RWPE1 (cell line): Measurements from ENCODE around the gene PROM2.

Experiments used
- CTCF ChIA-PET: fragments of 350-600 bp; sonication (Branson Sonifier 250); formaldehyde crosslinking; extraction: SDS; loops from one replicate; lab custom pipeline; 2021; lab: Yijun Ruan, JAX
- POLR2A ChIA-PET: fragments of 400-600 bp; formaldehyde crosslinking; extraction: SDS; loops from one replicate; lab custom pipeline; 2020; ENCODE audit warnings: antibody characterized with exemption; ENCODE audit not compliant: low non-redundant PET; lab: Yijun Ruan, JAX
- DNase-seq: peaks from one replicate; pipeline ENCODE4 v3.0.0; 2012; ENCODE audit warnings: low spot score
- H3K27ac ChIP-seq: fragments of 450-650 bp; 2 replicates; pipeline ENCODE4 v1.5.1; 2017
- TF ChIP-seq, protein P1 (sequence below): fragments of 450-650 bp; conservative IDR thresholded peaks from 2 replicates; pipeline ENCODE4 v1.5.1; 2017; ENCODE audit warnings: low read depth, mild to moderate bottlenecking

The PROM2 gene

DNA sequence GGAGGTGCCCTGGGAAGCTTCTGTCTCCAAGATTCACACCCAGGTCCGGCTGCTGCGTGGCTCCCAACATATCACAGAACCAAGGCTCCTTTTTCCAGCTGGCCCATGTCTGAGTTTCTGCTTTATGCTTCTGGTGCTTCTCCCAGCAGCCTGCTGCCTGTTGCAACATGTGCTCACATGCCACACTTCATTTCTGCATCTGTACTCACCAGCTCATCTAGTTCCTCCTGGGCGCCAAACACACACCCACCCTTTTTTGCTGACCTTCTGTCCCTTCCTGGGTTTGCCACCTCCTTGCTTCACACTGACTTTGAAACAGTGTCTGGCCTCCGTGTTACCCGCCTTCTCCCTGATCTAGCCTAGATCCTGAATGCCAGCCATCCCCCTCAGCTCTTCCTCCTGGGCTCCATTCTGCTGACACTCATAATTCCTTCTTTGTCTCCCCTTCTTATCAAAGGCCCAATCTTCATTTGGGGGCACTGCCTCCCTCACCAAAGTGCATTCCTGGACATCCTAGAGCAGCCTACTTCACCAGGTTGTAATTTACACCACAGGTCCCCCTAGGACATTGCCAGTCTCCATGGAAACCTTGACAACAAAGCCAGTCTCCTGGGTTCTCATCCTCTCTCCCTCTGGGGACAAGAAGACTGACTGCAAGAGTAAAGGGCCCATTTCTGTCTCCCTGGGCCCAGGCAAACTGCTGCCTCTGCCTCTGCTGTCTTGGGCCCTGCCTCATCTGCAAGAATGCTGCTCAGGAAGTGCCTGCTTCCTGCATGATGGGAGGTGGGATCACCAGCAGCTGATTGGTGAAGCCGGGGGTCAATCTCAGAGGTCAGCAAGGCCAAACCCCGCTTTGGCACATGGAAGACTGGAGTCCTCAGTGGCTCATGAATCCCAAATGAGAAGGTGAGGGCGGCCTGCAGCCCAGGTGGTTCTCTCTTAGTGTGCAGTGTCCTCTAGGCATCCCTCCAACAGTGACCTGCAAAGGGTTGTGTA is 13.9 kb upstream of the PROM2 start:
- ChIA-PET POLR2A (interaction anchor here (0.6 kb wide), 1 partner anchor 100 kb away, joined by 3 read pairs; no protein-coding TSS in a partner anchor), CTCF (interaction anchor here (0.5 to 1.9 kb wide), 3 partner anchors 29 to 1679 kb away, joined by 3 to 9 read pairs (median 5); no protein-coding TSS in a partner anchor)
- peak overlapping the region; percentile 89 for H3K27ac ChIP-seq
- DNase-seq = peak; percentile 88
- TF ChIP-seq, protein P1, sequence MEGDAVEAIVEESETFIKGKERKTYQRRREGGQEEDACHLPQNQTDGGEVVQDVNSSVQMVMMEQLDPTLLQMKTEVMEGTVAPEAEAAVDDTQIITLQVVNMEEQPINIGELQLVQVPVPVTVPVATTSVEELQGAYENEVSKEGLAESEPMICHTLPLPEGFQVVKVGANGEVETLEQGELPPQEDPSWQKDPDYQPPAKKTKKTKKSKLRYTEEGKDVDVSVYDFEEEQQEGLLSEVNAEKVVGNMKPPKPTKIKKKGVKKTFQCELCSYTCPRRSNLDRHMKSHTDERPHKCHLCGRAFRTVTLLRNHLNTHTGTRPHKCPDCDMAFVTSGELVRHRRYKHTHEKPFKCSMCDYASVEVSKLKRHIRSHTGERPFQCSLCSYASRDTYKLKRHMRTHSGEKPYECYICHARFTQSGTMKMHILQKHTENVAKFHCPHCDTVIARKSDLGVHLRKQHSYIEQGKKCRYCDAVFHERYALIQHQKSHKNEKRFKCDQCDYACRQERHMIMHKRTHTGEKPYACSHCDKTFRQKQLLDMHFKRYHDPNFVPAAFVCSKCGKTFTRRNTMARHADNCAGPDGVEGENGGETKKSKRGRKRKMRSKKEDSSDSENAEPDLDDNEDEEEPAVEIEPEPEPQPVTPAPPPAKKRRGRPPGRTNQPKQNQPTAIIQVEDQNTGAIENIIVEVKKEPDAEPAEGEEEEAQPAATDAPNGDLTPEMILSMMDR = no peak

DNA sequence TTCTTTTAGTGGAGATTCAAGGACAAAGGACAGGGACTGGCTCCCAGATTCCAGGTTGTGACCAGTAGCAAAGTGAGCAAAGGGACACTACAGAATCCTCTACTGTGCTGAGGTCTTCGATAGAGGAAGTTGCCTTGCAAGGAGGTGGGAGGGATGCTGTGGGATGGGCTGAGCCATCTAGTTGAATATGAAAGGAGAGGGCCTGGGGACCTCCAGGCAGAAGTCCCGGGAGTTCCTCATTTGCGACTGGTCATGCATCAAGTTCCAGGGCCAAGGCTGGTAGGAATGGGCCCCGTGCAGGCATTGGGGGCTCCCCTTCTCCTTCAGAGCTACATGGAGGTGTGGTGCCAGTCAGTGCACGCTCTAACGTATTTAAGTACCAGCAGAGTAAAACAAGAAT is 12.6 kb upstream of the PROM2 start:
- H3K27ac ChIP-seq = no peak overlapping the region
- DNase-seq = no peak
- TF ChIP-seq, protein P1 = no peak
- ChIA-PET CTCF (no interaction called here), POLR2A (no interaction called here)

DNA sequence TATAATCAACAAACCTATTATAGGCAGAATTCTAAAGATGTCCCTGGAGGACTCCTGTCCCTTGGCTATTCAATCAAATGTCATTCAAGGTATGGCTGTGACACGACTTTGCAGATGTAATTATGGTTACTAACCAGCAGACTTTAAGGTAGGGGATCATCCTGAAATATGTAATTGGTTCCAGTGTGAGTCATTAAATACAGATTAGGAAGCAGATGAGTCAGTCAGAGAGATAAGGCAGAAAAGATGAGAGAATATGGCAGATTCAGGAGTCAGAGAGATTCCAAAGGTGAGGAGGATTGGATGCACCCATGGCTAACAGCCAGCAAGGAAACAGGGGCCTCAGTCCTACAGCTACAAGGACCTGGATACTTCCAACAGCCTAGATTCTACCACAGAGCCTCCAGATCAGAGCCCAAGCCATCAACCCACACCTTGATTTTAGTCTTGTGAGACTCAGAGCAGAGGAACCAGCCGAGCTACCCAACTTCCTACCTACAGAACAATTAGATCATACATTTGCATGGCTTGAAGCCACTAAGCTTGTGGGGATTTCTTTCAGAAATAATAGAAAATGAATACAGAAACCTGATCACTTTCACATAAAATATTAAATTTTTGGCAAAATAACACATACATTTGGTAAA is 11.2 kb upstream of the PROM2 start:
- no peak overlapping the region for H3K27ac ChIP-seq
- POLR2A ChIA-PET = no interaction called here
- TF ChIP-seq, protein P1 = no peak
- no peak for DNase-seq
- CTCF ChIA-PET = interaction anchor here (0.6 to 0.7 kb wide), 2 partner anchors 11 to 78 kb away, joined by 3 to 4 read pairs; partner anchors contain the start of gene PROM2

DNA sequence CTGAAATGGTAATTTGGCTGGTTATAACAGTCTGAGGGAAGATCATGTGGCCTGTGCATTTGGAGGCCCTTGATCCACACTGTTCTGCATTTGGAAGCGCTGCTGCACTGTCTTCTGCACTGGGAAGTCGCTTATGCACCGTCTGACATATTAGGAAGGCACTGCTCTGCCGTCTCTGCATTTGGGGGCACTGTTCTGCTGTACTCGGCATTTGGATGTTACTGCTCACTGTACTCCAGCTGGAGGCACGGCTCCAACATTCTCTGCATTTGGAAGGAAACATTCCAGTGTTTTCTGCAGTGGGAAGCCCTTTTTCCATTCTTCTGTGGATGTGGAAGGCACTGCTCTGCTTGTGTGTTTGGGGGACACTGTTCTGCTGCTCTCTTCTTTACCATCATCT is 9.6 kb upstream of the PROM2 start:
- TF ChIP-seq, protein P1 = no peak
- CTCF ChIA-PET = no interaction called here
- DNase-seq = no peak
- no peak overlapping the region for H3K27ac ChIP-seq
- POLR2A ChIA-PET = no interaction called here

DNA sequence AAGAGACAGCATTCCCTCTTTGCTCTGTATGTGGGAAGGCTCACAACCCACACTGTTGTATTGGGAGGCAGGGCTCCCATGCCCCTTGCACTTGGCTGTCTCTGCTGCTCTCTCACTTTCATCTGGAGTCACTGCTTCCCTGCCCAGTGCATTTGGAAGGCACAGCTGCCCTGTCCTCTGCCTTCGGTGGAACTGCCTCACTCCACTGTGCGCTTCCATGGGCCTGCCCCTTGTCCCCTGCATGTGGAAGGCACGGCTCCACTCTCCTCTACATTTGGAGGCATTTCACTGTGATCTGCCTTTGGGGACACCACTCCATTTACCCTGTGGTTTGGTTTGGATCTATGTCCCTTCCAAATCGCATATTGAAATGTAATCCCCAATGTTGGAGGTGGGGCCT is 9.1 kb upstream of the PROM2 start:
- H3K27ac ChIP-seq = no peak overlapping the region
- POLR2A ChIA-PET = no interaction called here
- CTCF ChIA-PET = no interaction called here
- DNase-seq = no peak
- TF ChIP-seq, protein P1 = no peak

DNA sequence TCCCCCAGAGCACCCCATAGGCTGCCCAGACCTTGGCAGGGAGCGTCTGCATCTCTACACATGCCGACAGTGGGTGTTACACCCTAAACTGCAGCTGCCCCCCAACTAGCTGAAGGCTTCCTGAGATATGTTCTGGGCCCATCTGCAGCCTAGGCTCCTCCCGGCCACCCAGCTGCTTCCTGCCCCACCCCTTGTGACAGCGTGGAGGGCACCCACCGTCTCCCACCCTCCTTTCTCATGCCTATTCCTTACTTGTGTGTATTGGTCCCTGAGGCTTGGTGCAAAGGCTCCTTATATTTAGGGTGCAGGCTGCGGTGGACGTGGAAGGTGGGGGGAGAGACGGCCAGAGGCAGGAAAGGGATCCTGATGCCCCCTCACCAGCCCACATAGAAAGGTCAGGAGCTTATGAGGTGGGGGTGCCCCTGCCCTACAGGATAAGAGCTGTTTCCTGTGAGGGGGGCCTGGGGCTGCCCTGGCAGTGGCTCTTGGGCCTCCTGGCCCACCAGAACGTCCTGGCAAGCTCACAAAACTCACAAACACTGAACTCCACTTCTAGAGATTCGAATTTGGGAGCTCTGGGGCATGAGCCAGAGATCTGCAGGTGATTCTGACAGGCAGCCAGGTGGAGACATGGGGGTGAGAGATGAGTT is 7.3 kb upstream of the PROM2 start:
- ChIA-PET POLR2A (no interaction called here), CTCF (interaction anchor here (0.6 to 2.0 kb wide), 3 partner anchors 11 to 35 kb away, joined by 3 to 9 read pairs (median 4); partner anchors contain the start of gene KCNIP3)
- H3K27ac ChIP-seq = no peak overlapping the region
- no peak for DNase-seq
- TF ChIP-seq, protein P1 = no peak
